Neural cell (in vitro differentiated cells): Measurements from ENCODE around the gene MRRF.

Experiments
- CTCF ChIP-seq: fragments of 450-650 bp; IDR thresholded peaks from 2 replicates; pipeline ENCODE4 v1.5.1; 2014; ENCODE audit warnings: antibody characterized with exemption, mild to moderate bottlenecking, moderate library complexity; ENCODE audit not compliant: poor library complexity, severe bottlenecking
- EP300 ChIP-seq: fragments of 450-650 bp; conservative IDR thresholded peaks from 2 replicates; pipeline ENCODE4 v1.6.1; 2014; ENCODE audit warnings: antibody characterized with exemption, mild to moderate bottlenecking, moderate library complexity; ENCODE audit not compliant: poor library complexity, severe bottlenecking
- EZH2 ChIP-seq: fragments of 200-600, 300-800 bp; shearing (Covaris generic), sonication (generic); IDR thresholded peaks from 2 replicates; pipeline ENCODE4 v1.6.1; 2014; ENCODE audit warnings: antibody characterized with exemption, low read length, borderline replicate concordance, mild to moderate bottlenecking; ENCODE audit not compliant: insufficient read depth, poor library complexity, severe bottlenecking
- MXI1 ChIP-seq: fragments of 450-650 bp; conservative IDR thresholded peaks from 2 replicates; pipeline ENCODE4 v1.6.1; 2014; ENCODE audit warnings: antibody characterized with exemption, mild to moderate bottlenecking; ENCODE audit not compliant: poor library complexity, severe bottlenecking
- POLR2AphosphoS5 ChIP-seq: IDR thresholded peaks from 2 replicates; pipeline ENCODE4 v1.6.1; 2012
- REST ChIP-seq: IDR thresholded peaks from 2 replicates; pipeline ENCODE4 v1.6.1; 2012; ENCODE audit warnings: borderline replicate concordance
- SMC3 ChIP-seq: fragments of 450-650 bp; conservative IDR thresholded peaks from 2 replicates; pipeline ENCODE4 v1.6.1; 2014; ENCODE audit warnings: antibody characterized with exemption, mild to moderate bottlenecking, moderate library complexity; ENCODE audit not compliant: poor library complexity
- TAF1 ChIP-seq: IDR thresholded peaks from 2 replicates; pipeline ENCODE4 v1.6.1; 2012; ENCODE audit warnings: low read depth

- no peak for TF ChIP-seq TAF1
- no peak for TF ChIP-seq CTCF
- no peak for TF ChIP-seq REST
- no peak for TF ChIP-seq EZH2
- no peak for TF ChIP-seq SMC3
- no peak for TF ChIP-seq POLR2AphosphoS5
- TF ChIP-seq EP300, result no peak
- TF ChIP-seq MXI1, result no peak
Observed at GRCh38 chr9:122244349-122244748, 20.3 kb upstream of the MRRF start.
